Thyroid gland (tissue), 4 donors: Measurements from ENCODE around the gene FBXL13.

ENCODE experiments used
- POLR2A ChIP-seq, 2 donors: fragments of 450-650 bp; IDR thresholded peaks; one replicate each; pipeline ENCODE4 v1.6.1; 2017; ENCODE audit warnings: antibody characterized with exemption in 2 of 2, mild to moderate bottlenecking in 2 of 2, moderate library complexity in 1 of 2
- TF ChIP-seq, protein P1 (sequence below), 6 experiments: fragments of 200-600 bp in 3 of 6; fragments of 450-650 bp in 3 of 6; sonication (generic) in 3 of 6; IDR thresholded peaks; one replicate each; pipeline ENCODE4 v1.5.1; 2016 to 2019; ENCODE audit warnings: antibody characterized with exemption in 6 of 6, mild to moderate bottlenecking in 2 of 6, inconsistent platforms in 1 of 6, moderate library complexity in 1 of 6

DNA sequence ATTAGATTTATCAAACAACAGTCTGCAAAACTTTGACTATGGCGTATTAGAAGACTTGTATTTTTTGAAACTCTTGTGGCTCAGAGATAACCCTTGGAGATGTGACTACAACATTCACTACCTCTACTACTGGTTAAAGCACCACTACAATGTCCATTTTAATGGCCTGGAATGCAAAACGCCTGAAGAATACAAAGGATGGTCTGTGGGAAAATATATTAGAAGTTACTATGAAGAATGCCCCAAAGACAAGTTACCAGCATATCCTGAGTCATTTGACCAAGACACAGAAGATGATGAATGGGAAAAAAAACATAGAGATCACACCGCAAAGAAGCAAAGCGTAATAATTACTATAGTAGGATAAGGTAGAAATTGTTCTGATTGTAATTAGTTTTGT, 130.4 kb downstream of the FBXL13 start:
- TF ChIP-seq, protein P1, sequence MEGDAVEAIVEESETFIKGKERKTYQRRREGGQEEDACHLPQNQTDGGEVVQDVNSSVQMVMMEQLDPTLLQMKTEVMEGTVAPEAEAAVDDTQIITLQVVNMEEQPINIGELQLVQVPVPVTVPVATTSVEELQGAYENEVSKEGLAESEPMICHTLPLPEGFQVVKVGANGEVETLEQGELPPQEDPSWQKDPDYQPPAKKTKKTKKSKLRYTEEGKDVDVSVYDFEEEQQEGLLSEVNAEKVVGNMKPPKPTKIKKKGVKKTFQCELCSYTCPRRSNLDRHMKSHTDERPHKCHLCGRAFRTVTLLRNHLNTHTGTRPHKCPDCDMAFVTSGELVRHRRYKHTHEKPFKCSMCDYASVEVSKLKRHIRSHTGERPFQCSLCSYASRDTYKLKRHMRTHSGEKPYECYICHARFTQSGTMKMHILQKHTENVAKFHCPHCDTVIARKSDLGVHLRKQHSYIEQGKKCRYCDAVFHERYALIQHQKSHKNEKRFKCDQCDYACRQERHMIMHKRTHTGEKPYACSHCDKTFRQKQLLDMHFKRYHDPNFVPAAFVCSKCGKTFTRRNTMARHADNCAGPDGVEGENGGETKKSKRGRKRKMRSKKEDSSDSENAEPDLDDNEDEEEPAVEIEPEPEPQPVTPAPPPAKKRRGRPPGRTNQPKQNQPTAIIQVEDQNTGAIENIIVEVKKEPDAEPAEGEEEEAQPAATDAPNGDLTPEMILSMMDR (IDR thresholded peaks at IDR 0.05): no peak
- no peak for TF ChIP-seq POLR2A (IDR thresholded peaks at IDR 0.05)
